IMR-90 (cell line): ENCODE data around the gene RET. TPM values are rescaled to one million over a fixed set of nuclear protein-coding genes. Genes with fewer than 3 reads are reported as not detected.

Experiments used
- ATAC-seq: fragments of 200-7000 bp; cut with Tn5 transposase; 2 replicates; pipeline ENCODE4 v1.9.1; 2020; ENCODE audit warnings: low read depth, mild to moderate bottlenecking, moderate library complexity
- BruUV-seq: library from RNA; stranded (reverse); fragments of 400-500 nt; replicated peaks from 2 replicates; lab custom pipeline; 2021; lab: Mats Ljungman, UMichigan
- CTCF ChIA-PET: fragments of 300-600 bp; formaldehyde crosslinking; extraction: SDS; loops from one replicate; lab custom pipeline; 2021; ENCODE audit warnings: antibody characterized with exemption; lab: Yijun Ruan, JAX
- POLR2A ChIA-PET: fragments of 300-600 bp; sonication (Branson Sonifier 250); formaldehyde crosslinking; loops from one replicate; lab custom pipeline; 2022; ENCODE audit warnings: antibody characterized with exemption; ENCODE audit not compliant: unreplicated experiment; lab: Charles Lee
- DNase-seq: peaks from one replicate; pipeline ENCODE4 v3.0.0; 2013
- H2AFZ ChIP-seq: replicated peaks from 2 replicates; pipeline ENCODE3; 2013; ENCODE audit warnings: low read length, mild to moderate bottlenecking; ENCODE audit not compliant: poor library complexity
- H2AK5ac ChIP-seq: 2 replicates; pipeline ENCODE4 v1.6.1; 2013; ENCODE audit warnings: low read depth, low read length, inconsistent platforms
- H2AK9ac ChIP-seq: replicated peaks from 2 replicates; pipeline ENCODE3; 2013; ENCODE audit warnings: mild to moderate bottlenecking, low read depth, low read length, moderate library complexity; ENCODE audit not compliant: poor library complexity
- H2BK120ac ChIP-seq: 2 replicates; pipeline ENCODE4 v1.6.1; 2013; ENCODE audit warnings: low read depth, low read length, inconsistent platforms
- H2BK15ac ChIP-seq: 3 replicates; pipeline ENCODE4 v1.6.1; 2013; ENCODE audit warnings: low read depth, low read length, inconsistent platforms
- H2BK20ac ChIP-seq: 2 replicates; pipeline ENCODE4 v1.6.1; 2013; ENCODE audit warnings: low read depth, mild to moderate bottlenecking, inconsistent platforms, low read length, moderate library complexity
- H2BK5ac ChIP-seq: 2 replicates; pipeline ENCODE4 v1.6.1; 2013; ENCODE audit warnings: mild to moderate bottlenecking, low read depth, low read length, inconsistent platforms; ENCODE audit not compliant: poor library complexity, severe bottlenecking
- H3K14ac ChIP-seq: replicated peaks from 2 replicates; pipeline ENCODE4 v1.6.1; 2013; ENCODE audit warnings: low read depth, low read length, inconsistent platforms
- H3K18ac ChIP-seq: 2 replicates; pipeline ENCODE4 v1.6.1; 2013; ENCODE audit warnings: low read depth, low read length, control low read depth
- H3K23ac ChIP-seq: 2 replicates; pipeline ENCODE4 v1.6.1; 2013; ENCODE audit warnings: low read depth, low read length, inconsistent platforms
- H3K27ac ChIP-seq: 2 replicates; pipeline ENCODE4 v1.5.1; 2013; ENCODE audit warnings: mild to moderate bottlenecking, control low read depth, low read length; ENCODE audit not compliant: insufficient read depth
- H3K27me3 ChIP-seq: 2 replicates; pipeline ENCODE4 v1.6.1; 2013; ENCODE audit warnings: low read length; ENCODE audit not compliant: control insufficient read depth, insufficient read depth
- H3K36me3 ChIP-seq: 2 replicates; pipeline ENCODE4 v1.6.1; 2013; ENCODE audit warnings: low read length, mixed read lengths; ENCODE audit not compliant: control insufficient read depth, insufficient read depth
- H3K4ac ChIP-seq: 2 replicates; pipeline ENCODE4 v1.6.1; 2013; ENCODE audit warnings: low read depth, low read length, inconsistent platforms
- H3K4me1 ChIP-seq: 2 replicates; pipeline ENCODE4 v1.6.1; 2013; ENCODE audit warnings: low read length, mixed read lengths; ENCODE audit not compliant: control insufficient read depth, insufficient read depth
- H3K4me2 ChIP-seq: 2 replicates; pipeline ENCODE4 v1.6.1; 2013; ENCODE audit warnings: low read depth, mild to moderate bottlenecking, control low read depth, low read length, moderate library complexity
- H3K4me3 ChIP-seq: 2 replicates; pipeline ENCODE4 v1.5.1; 2013; ENCODE audit warnings: low read depth, mild to moderate bottlenecking, control low read depth, low read length, moderate library complexity; ENCODE audit not compliant: insufficient read depth
- H3K56ac ChIP-seq: 2 replicates; pipeline ENCODE4 v1.6.1; 2013; ENCODE audit warnings: low read length, inconsistent platforms; ENCODE audit not compliant: insufficient read depth; ENCODE audit errors: extremely low read depth
- H3K79me1 ChIP-seq, 2 experiments: 2 replicates each; pipeline ENCODE4 v1.6.1; 2013; ENCODE audit warnings: low read length in 2 of 2, inconsistent platforms in 1 of 2, low read depth in 1 of 2
- H3K9ac ChIP-seq: 2 replicates; pipeline ENCODE4 v1.6.1; 2013; ENCODE audit warnings: low read depth, low read length, control low read depth
- H3K9me1 ChIP-seq: 2 replicates; pipeline ENCODE4 v1.6.1; 2013; ENCODE audit warnings: low read length, inconsistent platforms; ENCODE audit not compliant: insufficient read depth
- H3K9me3 ChIP-seq: 2 replicates; pipeline ENCODE4 v1.6.1; 2013; ENCODE audit warnings: low read length; ENCODE audit not compliant: control insufficient read depth, insufficient read depth
- H4K20me1 ChIP-seq: 2 replicates; pipeline ENCODE4 v1.6.1; 2013; ENCODE audit warnings: low read length, inconsistent platforms; ENCODE audit not compliant: insufficient read depth
- H4K5ac ChIP-seq: 2 replicates; pipeline ENCODE4 v1.6.1; 2013; ENCODE audit warnings: mild to moderate bottlenecking, low read depth, low read length, control low read depth
- H4K8ac ChIP-seq, 2 experiments: 2 replicates each; pipeline ENCODE4 v1.6.1; 2013; ENCODE audit warnings: low read depth in 2 of 2, low read length in 2 of 2, control low read depth in 1 of 2, inconsistent platforms in 1 of 2
- H4K91ac ChIP-seq: 2 replicates; pipeline ENCODE4 v1.6.1; 2013; ENCODE audit warnings: low read depth, low read length, inconsistent platforms; ENCODE audit not compliant: insufficient read depth
- CTCF ChIP-seq: conservative IDR thresholded peaks from 2 replicates; pipeline ENCODE4 v1.5.1; 2012; ENCODE audit warnings: mild to moderate bottlenecking, low read depth, low read length, improper control_type of control experiment
- ELK1 ChIP-seq: fragments of 150-350 bp; IDR thresholded peaks from 2 replicates; pipeline ENCODE4 v1.6.1; 2016; ENCODE audit warnings: low read depth, mild to moderate bottlenecking, low read length, moderate library complexity, borderline replicate concordance
- FOS ChIP-seq: fragments of 150-350 bp; IDR thresholded peaks from 2 replicates; pipeline ENCODE4 v1.6.1; 2016; ENCODE audit warnings: low read depth, low read length
- NFE2L2 ChIP-seq: fragments of 150-350 bp; IDR thresholded peaks from 2 replicates; pipeline ENCODE4 v1.6.1; 2016; ENCODE audit warnings: low read depth, mild to moderate bottlenecking, low read length
- RAD21 ChIP-seq: IDR thresholded peaks from 2 replicates; pipeline ENCODE4 v1.6.1; 2012; ENCODE audit warnings: low read length, improper control_type of control experiment
- dilution Hi-C: fragments of 300-500 bp; cut with HindIII; formaldehyde crosslinking; loops from one replicate; pipeline ENCODE4 v1.14.3; 2018; ENCODE audit warnings: low sequenced_read_pairs; ENCODE audit not compliant: unreplicated experiment
- in situ Hi-C: fragments of 300-500 bp; cut with MboI; formaldehyde crosslinking; loops from 3 replicates; pipeline ENCODE4 v1.14.3; 2019; ENCODE audit warnings: low sequenced_read_pairs, inconsistent platforms, mixed read lengths
- intact Hi-C: fragments of 100-400 bp; cut with micrococcal nuclease; formaldehyde crosslinking; loops from 2 replicates; pipeline ENCODE4 v1.10.0; 2022
- polyA plus RNA-seq, 3 experiments: library from polyadenylated mRNA; depleted of rRNA; stranded (reverse); fragments of >200 nt; gene quantifications; 2 replicates each; pipeline ENCODE4 v1.2.3, GENCODE V29; 2012; ENCODE audit warnings: low replicate concordance in 1 of 3
- total RNA-seq: library from RNA; depleted of rRNA; stranded (reverse); fragments of >200 nt; gene quantifications from 2 replicates; pipeline ENCODE4 v1.2.3, GENCODE V29; 2012

Gene RET
- total and polyA plus RNA-seq, 2 of the 4 experiments (the other 2 are of a cell fraction), result 0.10 to 0.18 TPM

- dilution Hi-C loops, result no loop called here
- no peak for DNase-seq
- H3K4me1 ChIP-seq, result peaks cover 2% of the 10 kb centered on the region; the same call in 1 of the 2 replicates
- H2AFZ ChIP-seq, result no peak overlapping the region
- H2AK9ac ChIP-seq, result no peak overlapping the region
- H2BK5ac ChIP-seq, result no peak overlapping the region
- no peak overlapping the region for H3K56ac ChIP-seq
- no peak overlapping the region for H3K4ac ChIP-seq
- no peaks in the 10 kb centered on the region; the same call in 1 of the 2 replicates for H3K9me1 ChIP-seq
- in situ Hi-C loops, result no loop called here
- H3K79me1 ChIP-seq, result peaks cover 22 to 26% of the 10 kb centered on the region in 2 experiments
- ChIA-PET POLR2A (no interaction called here), CTCF (interaction anchor here (0.8 kb wide), 1 partner anchor 33 kb away, joined by 3 read pairs; no protein-coding TSS in a partner anchor)
- intact Hi-C loops, result no loop called here
- no peaks in the 10 kb centered on the region for H3K9me3 ChIP-seq
- peaks cover 21% of the 10 kb centered on the region for H3K36me3 ChIP-seq
- no peak overlapping the region for H3K14ac ChIP-seq
- H2BK120ac ChIP-seq, result no peak overlapping the region
- H2BK15ac ChIP-seq, result no peak overlapping the region
- no peaks in the 10 kb centered on the region for H3K27me3 ChIP-seq
- H2BK20ac ChIP-seq, result no peak overlapping the region
- H3K4me2 ChIP-seq, result no peak overlapping the region
- H3K18ac ChIP-seq, result no peak overlapping the region
- no peak for TF ChIP-seq ELK1
- TF ChIP-seq CTCF, result no peak
- no peak for TF ChIP-seq FOS
- TF ChIP-seq RAD21, result no peak
- no peak for TF ChIP-seq NFE2L2
- no peak overlapping the region for H4K8ac ChIP-seq
- H2AK5ac ChIP-seq, result no peak overlapping the region
- no peaks in the 10 kb centered on the region; the same call in 1 of the 2 replicates for H4K20me1 ChIP-seq
- ATAC-seq, result no peak
- no peak overlapping the region for H4K5ac ChIP-seq
- H3K9ac ChIP-seq, result no peak overlapping the region
- no peak overlapping the region for H3K27ac ChIP-seq
- H3K23ac ChIP-seq, result no peak overlapping the region
- BruUV-seq, result no TSS peak
- H4K91ac ChIP-seq, result no peak overlapping the region
- no peak overlapping the region for H3K4me3 ChIP-seq
Measured at GRCh38 chr10:43166880-43167497, 90.1 kb downstream of the RET start.
